GM12878 (cell line): ENCODE measurements around the gene MAP7. TPM values are rescaled to one million over a fixed set of nuclear protein-coding genes. Genes with fewer than 3 reads are reported as not detected.

Experiments
- ATAC-seq: fragments of 200-7000 bp; cut with Tn5 transposase; 3 replicates; pipeline ENCODE4 v1.9.1; 2020; ENCODE audit warnings: mild to moderate bottlenecking, moderate library complexity
- BruUV-seq: library from RNA; stranded (reverse); fragments of 400-500 nt; replicated peaks from 2 replicates; lab custom pipeline; 2021; lab: Mats Ljungman, UMichigan
- CTCF ChIA-PET: fragments of 300-600 bp; sonication (Branson Sonifier 250); formaldehyde crosslinking; extraction: SDS; loops from one replicate; lab custom pipeline; 2021; ENCODE audit warnings: inconsistent platforms; lab: Yijun Ruan, JAX
- POLR2A ChIA-PET: fragments of 350-600 bp; formaldehyde crosslinking; extraction: SDS; loops from one replicate; lab custom pipeline; 2021; ENCODE audit warnings: inconsistent platforms; lab: Charles Lee
- RAD21 ChIA-PET: fragments of 300-600 bp; sonication (Branson Sonifier 250); formaldehyde crosslinking; loops from one replicate; lab custom pipeline; 2023; ENCODE audit warnings: antibody characterized with exemption; ENCODE audit not compliant: unreplicated experiment; lab: Charles Lee
- SMC1A ChIA-PET: fragments of 300-600 bp; sonication (Branson Sonifier 250); formaldehyde crosslinking; loops from one replicate; lab custom pipeline; 2023; ENCODE audit not compliant: unreplicated experiment, uncharacterized antibody; lab: Charles Lee
- DNase-seq: peaks from one replicate; pipeline ENCODE4 v3.0.0-alpha.2; 2011; ENCODE audit warnings: low read depth, low spot score
- FAIRE-seq: peaks from 3 replicates; lab custom pipeline; 2011; peaks lifted over from hg19 to GRCh38; lab: Jason Lieb, UNC
- H2AFZ ChIP-seq: 2 replicates; pipeline ENCODE4 v1.6.0; 2011; ENCODE audit warnings: low read depth, low read length, control low read depth; ENCODE audit not compliant: control insufficient read depth
- H3K27ac ChIP-seq: 2 replicates; pipeline ENCODE4 v1.5.1; 2011; ENCODE audit warnings: control low read depth; ENCODE audit not compliant: control insufficient read depth, insufficient read depth
- H3K27me3 ChIP-seq, 2 experiments: replicated peaks in 1 of 2; 2 replicates each; pipeline versions ENCODE4 v1.6.0 to v1.6.1; 2011; ENCODE audit warnings: low read length in 1 of 2; ENCODE audit not compliant: control insufficient read depth in 2 of 2, insufficient read depth in 2 of 2
- H3K36me3 ChIP-seq, 2 experiments: 2 replicates each; pipeline ENCODE4 v1.5.1; 2011; ENCODE audit warnings: low read length in 1 of 2; ENCODE audit not compliant: control insufficient read depth in 2 of 2, insufficient read depth in 2 of 2
- H3K4me1 ChIP-seq: 2 replicates; pipeline ENCODE4 v1.6.1; 2011; ENCODE audit warnings: mild to moderate bottlenecking, low read length, moderate library complexity, mixed read lengths; ENCODE audit not compliant: control insufficient read depth, insufficient read depth
- H3K4me2 ChIP-seq: 2 replicates; pipeline ENCODE4 v1.6.0; 2011; ENCODE audit warnings: control low read depth; ENCODE audit not compliant: control insufficient read depth, insufficient read depth
- H3K4me3 ChIP-seq: fragments of 200-600 bp; sonication (generic); 2 replicates; pipeline ENCODE4 v1.5.1; 2016
- H3K79me2 ChIP-seq: 2 replicates; pipeline ENCODE4 v1.6.0; 2011; ENCODE audit warnings: low read length; ENCODE audit not compliant: control insufficient read depth, insufficient read depth
- H3K9ac ChIP-seq: 2 replicates; pipeline ENCODE4 v1.8.0; 2011; ENCODE audit warnings: low read length, control low read depth, mixed read lengths; ENCODE audit not compliant: control insufficient read depth, insufficient read depth
- H3K9me3 ChIP-seq: replicated peaks from 3 replicates; pipeline ENCODE4 v1.5.1; 2011; ENCODE audit warnings: mild to moderate bottlenecking, low read length; ENCODE audit not compliant: control insufficient read depth, insufficient read depth
- H4K20me1 ChIP-seq: 2 replicates; pipeline ENCODE4 v1.6.0; 2011; ENCODE audit not compliant: control insufficient read depth, insufficient read depth
- CBX5 ChIP-seq: sonication (generic); IDR thresholded peaks from 2 replicates; pipeline ENCODE4 v1.6.1; 2016; ENCODE audit warnings: low read depth, moderate library complexity, mild to moderate bottlenecking, inconsistent platforms
- CREM ChIP-seq: IDR thresholded peaks from 2 replicates; pipeline ENCODE4 v1.6.1; 2014; ENCODE audit warnings: antibody characterized with exemption, low read depth
- ETV6 ChIP-seq, 2 experiments: fragments of 450-650 bp in 1 of 2; IDR thresholded peaks in 1 of 2; conservative IDR thresholded peaks in 1 of 2; 2 replicates each; pipeline ENCODE4 v1.6.1; 2014; ENCODE audit warnings: antibody characterized with exemption in 1 of 2, borderline replicate concordance in 1 of 2, low read depth in 1 of 2, mild to moderate bottlenecking in 1 of 2, moderate library complexity in 1 of 2
- HDAC2 ChIP-seq: fragments of 200-600 bp; sonication (generic); IDR thresholded peaks from 2 replicates; pipeline ENCODE4 v1.6.1; 2017
- IRF4 ChIP-seq: IDR thresholded peaks from 2 replicates; pipeline ENCODE4 v1.6.1; 2011; ENCODE audit warnings: low read depth, low read length
- LARP7 ChIP-seq: fragments of 450-650 bp; IDR thresholded peaks from 2 replicates; pipeline ENCODE4 v1.6.1; 2017; ENCODE audit warnings: mild to moderate bottlenecking
- NR2C1 ChIP-seq: fragments of 450-650 bp; IDR thresholded peaks from 2 replicates; pipeline ENCODE4 v1.6.1; 2017; ENCODE audit warnings: antibody characterized with exemption, mild to moderate bottlenecking, moderate library complexity
- RAD21 ChIP-seq: IDR thresholded peaks from 2 replicates; pipeline ENCODE4 v1.6.1; 2011; ENCODE audit warnings: mild to moderate bottlenecking, low read depth, low read length, moderate library complexity; ENCODE audit not compliant: insufficient read depth
- RAD51 ChIP-seq: fragments of 450-650 bp; IDR thresholded peaks from 2 replicates; pipeline ENCODE4 v1.6.1; 2016; ENCODE audit warnings: moderate library complexity, mild to moderate bottlenecking, inconsistent platforms
- SMC3 ChIP-seq: IDR thresholded peaks from 2 replicates; pipeline ENCODE4 v1.6.1; 2011; ENCODE audit warnings: low read length, improper control_type of control experiment, borderline replicate concordance
- SREBF2 ChIP-seq: IDR thresholded peaks from 2 replicates; pipeline ENCODE4 v1.6.1; 2012; ENCODE audit warnings: mild to moderate bottlenecking, low read length
- SUZ12 ChIP-seq: fragments of 200-600 bp; sonication (generic); IDR thresholded peaks from one replicate; pipeline ENCODE4 v1.6.1; 2018; ENCODE audit warnings: antibody characterized with exemption, mild to moderate bottlenecking; ENCODE audit not compliant: unreplicated experiment
- TCF7 ChIP-seq: IDR thresholded peaks from 2 replicates; pipeline ENCODE4 v1.6.1; 2014; ENCODE audit warnings: antibody characterized with exemption, borderline replicate concordance
- in situ Hi-C: fragments of 300-500 bp; cut with MboI; formaldehyde crosslinking; loops from 9 replicates; pipeline ENCODE4 v1.14.3; 2018; ENCODE audit warnings: mixed read lengths
- intact Hi-C: fragments of 100-400 bp; cut with micrococcal nuclease; formaldehyde crosslinking; loops from one replicate; pipeline ENCODE4 v1.14.2; 2022; ENCODE audit not compliant: unreplicated experiment
- polyA plus RNA-seq, 11 experiments: library from polyadenylated mRNA; depleted of rRNA in 4 of 11; unstranded in 6 of 11; stranded (reverse) in 5 of 11; fragments of >200 nt; fragmentation: Nextera tagmentation in 4 of 11; fragmentation: Illumina TruSeq in 1 of 11; extraction: Ambion mirVana in 4 of 11; extraction: Trizol in 1 of 11; gene quantifications; 1 replicate in 1 of 11; 2 replicates in 10 of 11; pipeline versions ENCODE4 v1.2.1 to v1.2.3, GENCODE V29; 2011 to 2016; ENCODE audit warnings: inconsistent platforms in 2 of 11, missing spikeins in 2 of 11, low read depth in 1 of 11
- total RNA-seq, 4 experiments: library from RNA; depleted of rRNA in 3 of 4; stranded (reverse); fragments of >200 nt in 3 of 4; fragmentation: Illumina TruSeq in 1 of 4; extraction: Trizol in 1 of 4; gene quantifications; 2 replicates each; pipeline versions ENCODE4 v1.2.1 to v1.2.3, GENCODE V29; 2013 to 2021
- TF ChIP-seq, protein P1 (sequence below): IDR thresholded peaks from 2 replicates; pipeline ENCODE4 v1.6.1; 2012; ENCODE audit warnings: low read depth, low read length, improper control_type of control experiment

MAP7 gene
- total and polyA plus RNA-seq, 10 of the 15 experiments (the other 5 are each of a cell fraction or from before 2014, with no cell fraction given): 0.04 to 0.17 (median 0.08) TPM; not detected in 2

- Histone ChIP-seq H3K4me1 (no peaks in the 10 kb centered on the region), H2AFZ (no peak overlapping the region), H3K4me3 (no peak overlapping the region), H3K9ac (no peak overlapping the region), H3K79me2 (no peaks in the 10 kb centered on the region), H3K4me2 (no peak overlapping the region), H3K36me3 (no peaks in the 10 kb centered on the region), H3K27me3 (no peaks in the 10 kb centered on the region), H3K9me3 (no peaks in the 10 kb centered on the region), H4K20me1 (no peaks in the 10 kb centered on the region), H3K27ac (no peak overlapping the region)
- ChIA-PET SMC1A (interaction anchor here (0.6 kb wide), 1 partner anchor 103 kb away, joined by 3 read pairs; no protein-coding TSS in a partner anchor), CTCF (interaction anchor here (0.7 kb wide), 1 partner anchor 1769 kb away, joined by 4 read pairs; no protein-coding TSS in a partner anchor), POLR2A (no interaction called here), RAD21 (no interaction called here)
- no TSS peak for BruUV-seq
- DNase-seq: no peak
- TF ChIP-seq TCF7: no peak
- TF ChIP-seq RAD51: no peak
- no peak for TF ChIP-seq LARP7
- TF ChIP-seq CBX5: no peak
- TF ChIP-seq CREM: no peak
- TF ChIP-seq RAD21: no peak
- TF ChIP-seq, protein P1, sequence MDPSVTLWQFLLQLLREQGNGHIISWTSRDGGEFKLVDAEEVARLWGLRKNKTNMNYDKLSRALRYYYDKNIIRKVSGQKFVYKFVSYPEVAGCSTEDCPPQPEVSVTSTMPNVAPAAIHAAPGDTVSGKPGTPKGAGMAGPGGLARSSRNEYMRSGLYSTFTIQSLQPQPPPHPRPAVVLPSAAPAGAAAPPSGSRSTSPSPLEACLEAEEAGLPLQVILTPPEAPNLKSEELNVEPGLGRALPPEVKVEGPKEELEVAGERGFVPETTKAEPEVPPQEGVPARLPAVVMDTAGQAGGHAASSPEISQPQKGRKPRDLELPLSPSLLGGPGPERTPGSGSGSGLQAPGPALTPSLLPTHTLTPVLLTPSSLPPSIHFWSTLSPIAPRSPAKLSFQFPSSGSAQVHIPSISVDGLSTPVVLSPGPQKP: no peak
- no peak for TF ChIP-seq NR2C1
- no peak for TF ChIP-seq SMC3
- TF ChIP-seq SREBF2: no peak
- no peak for TF ChIP-seq ETV6 (conservative IDR thresholded peaks at IDR 0.05 in 1 of 2, IDR thresholded peaks at IDR 0.05 in 1 of 2; ENCODE audit: borderline replicate concordance in 1 of 2, low read depth in 1 of 2)
- TF ChIP-seq IRF4: no peak
- no peak for TF ChIP-seq SUZ12
- TF ChIP-seq HDAC2: no peak
- no peak for FAIRE-seq
- intact Hi-C loops: no loop called here
- in situ Hi-C loops: no loop called here
- no peak for ATAC-seq
Observed at GRCh38 chr6:136502786-136503185, 47.4 kb downstream of the MAP7 start.
